ENCODE results near the gene TRIM5. TPM values are rescaled to one million over a fixed set of nuclear protein-coding genes. Genes with fewer than 3 reads are reported as not detected.

The TRIM5 gene
- total and polyA plus RNA-seq, 2 experiments from 2014 or later, result 20.8 to 21.0 TPM

GRCh38 chr11:5690216-5690615, 5.3 kb upstream of the TRIM5 start:
- no peak; the same call in 2 of the 3 replicates for ATAC-seq
- Mint-ChIP-seq H3K4me3 (peak overlapping the region; percentile 63), H3K4me1 (peaks cover 26% of the 10 kb centered on the region), H3K36me3 (ENCODE audit: low read depth) (peaks cover 16% of the 10 kb centered on the region), H3K27ac (peak overlapping the region; percentile 92), H3K27me3 (ENCODE audit: insufficient read depth, low read depth, poor library complexity) (peaks cover 4% of the 10 kb centered on the region), H3K9me3 (peaks cover 11% of the 10 kb centered on the region; the same call in 2 of the 3 replicates)
- Histone ChIP-seq H3K9me2 (ENCODE audit: insufficient read depth) (0 out of 2 replicates have a peak, but pooled peaks cover 4% of the 10 kb centered on the region), H3F3A (replicated peaks; ENCODE audit: low read depth) (no peaks in the 10 kb centered on the region), H3K27ac (ENCODE audit: low read depth) (peak overlapping the region; percentile 94), H3K4me2 (peak overlapping the region; percentile 63), H2AFZ (no peak overlapping the region), H3K79me2 (replicated peaks; ENCODE audit: insufficient read depth) (peaks cover 32% of the 10 kb centered on the region), H3K27me3 (ENCODE audit: insufficient read depth) (no peaks in the 10 kb centered on the region), H3K4me1 (ENCODE audit: insufficient read depth) (peaks cover 21% of the 10 kb centered on the region), H4K20me1 (replicated peaks; ENCODE audit: insufficient read depth) (no peaks in the 10 kb centered on the region), H3K36me3 (ENCODE audit: insufficient read depth) (no peaks in the 10 kb centered on the region), H3K4me3 (peak overlapping the region; percentile 41)
- TF ChIP-seq ZNF114 (CRISPR knock-in tag; IDR thresholded peaks at IDR 0.05) (no peak), POLR2AphosphoS5 (IDR thresholded peaks at IDR 0.05; ENCODE audit: low read depth) (no peak), NANOG (IDR thresholded peaks at IDR 0.05; ENCODE audit: borderline replicate concordance) (no peak), ZNF331 (CRISPR knock-in tag; IDR thresholded peaks at IDR 0.05; ENCODE audit: low read depth) (no peak), REST (IDR thresholded peaks at IDR 0.05; ENCODE audit: unreplicated experiment) (no peak), EZH2 (IDR thresholded peaks at IDR 0.05; ENCODE audit: low read depth, unreplicated experiment) (no peak), CREB1 (CRISPR knock-in tag; IDR thresholded peaks at IDR 0.05; ENCODE audit: low read depth) (no peak), STAT1 (IDR thresholded peaks at IDR 0.05; ENCODE audit: unreplicated experiment) (no peak), EZH2phosphoT487 (IDR thresholded peaks at IDR 0.05; ENCODE audit: unreplicated experiment) (no peak), JUNB (IDR thresholded peaks at IDR 0.05; ENCODE audit: unreplicated experiment) (no peak), CTCF (conservative IDR thresholded peaks at IDR 0.05; ENCODE audit: low read depth in 2 of 2) (no peak)
- TF ChIP-seq, protein P1, sequence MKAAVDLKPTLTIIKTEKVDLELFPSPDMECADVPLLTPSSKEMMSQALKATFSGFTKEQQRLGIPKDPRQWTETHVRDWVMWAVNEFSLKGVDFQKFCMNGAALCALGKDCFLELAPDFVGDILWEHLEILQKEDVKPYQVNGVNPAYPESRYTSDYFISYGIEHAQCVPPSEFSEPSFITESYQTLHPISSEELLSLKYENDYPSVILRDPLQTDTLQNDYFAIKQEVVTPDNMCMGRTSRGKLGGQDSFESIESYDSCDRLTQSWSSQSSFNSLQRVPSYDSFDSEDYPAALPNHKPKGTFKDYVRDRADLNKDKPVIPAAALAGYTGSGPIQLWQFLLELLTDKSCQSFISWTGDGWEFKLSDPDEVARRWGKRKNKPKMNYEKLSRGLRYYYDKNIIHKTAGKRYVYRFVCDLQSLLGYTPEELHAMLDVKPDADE (IDR thresholded peaks at IDR 0.05), result no peak
- TF ChIP-seq, protein P2, sequence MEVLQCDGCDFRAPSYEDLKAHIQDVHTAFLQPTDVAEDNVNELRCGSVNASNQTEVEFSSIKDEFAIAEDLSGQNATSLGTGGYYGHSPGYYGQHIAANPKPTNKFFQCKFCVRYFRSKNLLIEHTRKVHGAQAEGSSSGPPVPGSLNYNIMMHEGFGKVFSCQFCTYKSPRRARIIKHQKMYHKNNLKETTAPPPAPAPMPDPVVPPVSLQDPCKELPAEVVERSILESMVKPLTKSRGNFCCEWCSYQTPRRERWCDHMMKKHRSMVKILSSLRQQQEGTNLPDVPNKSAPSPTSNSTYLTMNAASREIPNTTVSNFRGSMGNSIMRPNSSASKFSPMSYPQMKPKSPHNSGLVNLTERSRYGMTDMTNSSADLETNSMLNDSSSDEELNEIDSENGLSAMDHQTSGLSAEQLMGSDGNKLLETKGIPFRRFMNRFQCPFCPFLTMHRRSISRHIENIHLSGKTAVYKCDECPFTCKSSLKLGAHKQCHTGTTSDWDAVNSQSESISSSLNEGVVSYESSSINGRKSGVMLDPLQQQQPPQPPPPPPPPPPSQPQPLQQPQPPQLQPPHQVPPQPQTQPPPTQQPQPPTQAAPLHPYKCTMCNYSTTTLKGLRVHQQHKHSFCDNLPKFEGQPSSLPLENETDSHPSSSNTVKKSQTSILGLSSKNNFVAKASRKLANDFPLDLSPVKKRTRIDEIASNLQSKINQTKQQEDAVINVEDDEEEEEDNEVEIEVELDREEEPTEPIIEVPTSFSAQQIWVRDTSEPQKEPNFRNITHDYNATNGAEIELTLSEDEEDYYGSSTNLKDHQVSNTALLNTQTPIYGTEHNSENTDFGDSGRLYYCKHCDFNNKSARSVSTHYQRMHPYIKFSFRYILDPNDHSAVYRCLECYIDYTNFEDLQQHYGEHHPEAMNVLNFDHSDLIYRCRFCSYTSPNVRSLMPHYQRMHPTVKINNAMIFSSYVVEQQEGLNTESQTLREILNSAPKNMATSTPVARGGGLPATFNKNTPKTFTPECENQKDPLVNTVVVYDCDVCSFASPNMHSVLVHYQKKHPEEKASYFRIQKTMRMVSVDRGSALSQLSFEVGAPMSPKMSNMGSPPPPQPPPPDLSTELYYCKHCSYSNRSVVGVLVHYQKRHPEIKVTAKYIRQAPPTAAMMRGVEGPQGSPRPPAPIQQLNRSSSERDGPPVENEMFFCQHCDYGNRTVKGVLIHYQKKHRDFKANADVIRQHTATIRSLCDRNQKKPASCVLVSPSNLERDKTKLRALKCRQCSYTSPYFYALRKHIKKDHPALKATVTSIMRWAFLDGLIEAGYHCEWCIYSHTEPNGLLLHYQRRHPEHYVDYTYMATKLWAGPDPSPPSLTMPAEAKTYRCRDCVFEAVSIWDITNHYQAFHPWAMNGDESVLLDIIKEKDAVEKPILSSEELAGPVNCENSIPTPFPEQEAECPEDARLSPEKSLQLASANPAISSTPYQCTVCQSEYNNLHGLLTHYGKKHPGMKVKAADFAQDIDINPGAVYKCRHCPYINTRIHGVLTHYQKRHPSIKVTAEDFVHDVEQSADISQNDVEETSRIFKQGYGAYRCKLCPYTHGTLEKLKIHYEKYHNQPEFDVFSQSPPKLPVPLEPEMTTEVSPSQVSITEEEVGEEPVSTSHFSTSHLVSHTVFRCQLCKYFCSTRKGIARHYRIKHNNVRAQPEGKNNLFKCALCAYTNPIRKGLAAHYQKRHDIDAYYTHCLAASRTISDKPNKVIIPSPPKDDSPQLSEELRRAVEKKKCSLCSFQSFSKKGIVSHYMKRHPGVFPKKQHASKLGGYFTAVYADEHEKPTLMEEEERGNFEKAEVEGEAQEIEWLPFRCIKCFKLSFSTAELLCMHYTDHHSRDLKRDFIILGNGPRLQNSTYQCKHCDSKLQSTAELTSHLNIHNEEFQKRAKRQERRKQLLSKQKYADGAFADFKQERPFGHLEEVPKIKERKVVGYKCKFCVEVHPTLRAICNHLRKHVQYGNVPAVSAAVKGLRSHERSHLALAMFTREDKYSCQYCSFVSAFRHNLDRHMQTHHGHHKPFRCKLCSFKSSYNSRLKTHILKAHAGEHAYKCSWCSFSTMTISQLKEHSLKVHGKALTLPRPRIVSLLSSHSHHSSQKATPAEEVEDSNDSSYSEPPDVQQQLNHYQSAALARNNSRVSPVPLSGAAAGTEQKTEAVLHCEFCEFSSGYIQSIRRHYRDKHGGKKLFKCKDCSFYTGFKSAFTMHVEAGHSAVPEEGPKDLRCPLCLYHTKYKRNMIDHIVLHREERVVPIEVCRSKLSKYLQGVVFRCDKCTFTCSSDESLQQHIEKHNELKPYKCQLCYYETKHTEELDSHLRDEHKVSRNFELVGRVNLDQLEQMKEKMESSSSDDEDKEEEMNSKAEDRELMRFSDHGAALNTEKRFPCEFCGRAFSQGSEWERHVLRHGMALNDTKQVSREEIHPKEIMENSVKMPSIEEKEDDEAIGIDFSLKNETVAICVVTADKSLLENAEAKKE (CRISPR knock-in tag; IDR thresholded peaks at IDR 0.05), result no peak
- DNase-seq (ENCODE audit: low spot score), result no peak
